SU-DHL-6 (cell line): ENCODE data around the gene OTUB2.

Source experiments
- CTCF ChIP-seq: fragments of 200-600 bp; sonication (generic); IDR thresholded peaks from one replicate; pipeline ENCODE4 v1.5.1; 2017; ENCODE audit warnings: antibody characterized with exemption, mild to moderate bottlenecking, low read length, moderate library complexity; ENCODE audit not compliant: insufficient read depth, poor library complexity, severe bottlenecking
- EZH2phosphoT487 ChIP-seq: fragments of 200-600 bp; sonication (generic), shearing (Covaris generic); conservative IDR thresholded peaks from 2 replicates; pipeline ENCODE4 v1.6.1; 2018; ENCODE audit warnings: mild to moderate bottlenecking, antibody characterized with exemption, low read length, moderate library complexity, mixed read lengths

GRCh38 chr14:94045101-94045500 lies 19.0 kb downstream of the OTUB2 start:
- TF ChIP-seq CTCF (no peak), EZH2phosphoT487 (no peak)
